Suprapubic skin (tissue), 4 donors: ENCODE results near the gene DDX11.
"Not testable (repeated sequence)": the region's sequence is repeated elsewhere in the genome, so short reads cannot be mapped to it uniquely, and the experiment has no call there.

Experiments used
- CTCF ChIP-seq, 2 donors: fragments of 200-600 bp in 1 of 2; fragments of 450-650 bp in 1 of 2; sonication (generic) in 1 of 2; IDR thresholded peaks; one replicate each; pipeline ENCODE4 v1.5.1; 2016 to 2019; ENCODE audit warnings: antibody characterized with exemption in 2 of 2, mild to moderate bottlenecking in 1 of 2, moderate library complexity in 1 of 2
- EP300 ChIP-seq: sonication (generic); formaldehyde crosslinking; IDR thresholded peaks from one replicate; pipeline ENCODE4 v1.6.1; 2017; ENCODE audit warnings: antibody characterized with exemption
- POLR2A ChIP-seq, 2 donors: fragments of 450-650 bp; IDR thresholded peaks; one replicate each; pipeline ENCODE4 v1.6.1; 2017; ENCODE audit warnings: antibody characterized with exemption in 2 of 2, mild to moderate bottlenecking in 2 of 2, moderate library complexity in 2 of 2
- POLR2AphosphoS5 ChIP-seq, 3 donors: sonication (generic); formaldehyde crosslinking; IDR thresholded peaks; one replicate each; pipeline ENCODE4 v1.6.1; 2017; ENCODE audit warnings: antibody characterized with exemption in 3 of 3

GRCh38 chr12:31053944-31054343 is 19.7 kb upstream of the DDX11 start:
- TF ChIP-seq POLR2A (IDR thresholded peaks at IDR 0.05); POLR2AphosphoS5 (IDR thresholded peaks at IDR 0.05); CTCF (IDR thresholded peaks at IDR 0.05); EP300: not testable (repeated sequence)
